Caki2 (cell line): ENCODE results near the gene RIN2. TPM values are rescaled to one million over a fixed set of nuclear protein-coding genes. Genes with fewer than 3 reads are reported as not detected.

Experiments
- DNase-seq: peaks from one replicate; pipeline ENCODE4 v3.0.0-alpha.2; 2015; ENCODE audit warnings: low read depth
- in situ Hi-C: cut with HindIII; loops from 2 replicates; pipeline ENCODE4 v1.10.0; 2016; ENCODE audit warnings: low sequenced_read_pairs, low pct_unique_long_range_greater_than_20kb, mixed read lengths
- total RNA-seq: library from RNA; depleted of rRNA; stranded (reverse); fragments of >200 nt; shearing (Covaris generic); gene quantifications from 2 replicates; pipeline ENCODE4 v1.2.3, GENCODE V29; 2014; ENCODE audit warnings: low replicate concordance

Gene RIN2
- total RNA-seq, 1 experiment from 2014 or later, result 43.0 TPM

DNA sequence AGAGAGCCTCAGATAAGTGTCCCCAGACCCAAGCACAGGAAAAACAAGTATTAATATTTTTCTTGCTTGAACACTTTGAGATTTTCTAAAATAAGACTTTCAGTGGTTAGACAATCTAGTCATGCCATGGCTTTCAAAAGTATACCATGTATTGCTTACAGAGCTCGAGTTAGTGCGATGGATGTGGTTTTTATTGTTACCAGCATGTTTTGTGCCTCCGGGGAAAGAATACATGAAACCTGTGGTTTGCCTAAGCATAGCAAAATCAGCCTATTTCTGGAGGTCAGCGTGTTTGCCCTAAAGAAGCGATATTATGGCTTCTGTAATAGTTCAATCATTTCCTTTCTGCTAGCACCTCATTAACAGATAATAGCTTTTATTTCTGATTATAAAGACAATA, 21.6 kb downstream of the RIN2 start:
- DNase-seq, result no peak
- in situ Hi-C loops, result loop anchor here (25.0 kb wide), 2 partner anchors 108 to 208 kb away; no protein-coding TSS in a partner anchor

DNA sequence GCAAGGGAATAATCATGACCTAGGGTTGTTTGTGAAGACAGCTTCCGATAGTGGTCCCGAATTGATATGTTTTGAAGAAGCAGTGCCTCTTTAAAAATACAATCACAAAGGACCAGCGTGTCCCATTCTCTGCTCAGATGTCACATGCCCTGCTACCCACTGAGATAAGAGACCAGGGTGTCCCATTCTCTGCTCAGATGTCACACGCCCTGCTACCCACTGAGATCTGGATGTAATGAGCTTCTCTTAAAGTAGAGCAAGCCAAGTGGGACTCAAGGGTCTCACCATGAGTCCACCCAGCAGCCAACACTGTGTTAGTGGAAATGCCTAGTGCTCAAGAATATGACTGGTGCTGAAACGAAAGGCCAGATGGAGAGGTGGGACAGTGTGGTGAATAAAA, 22.2 kb downstream of the RIN2 start:
- DNase-seq, result no peak
- in situ Hi-C loops, result loop anchor here (25.0 kb wide), 2 partner anchors 107 to 207 kb away; no protein-coding TSS in a partner anchor

GRCh38 chr20:19781235-19781634, 23.2 kb downstream of the RIN2 start:
- DNase-seq, result no peak
- in situ Hi-C loops, result loop anchor here (25.0 kb wide), 2 partner anchors 106 to 206 kb away; no protein-coding TSS in a partner anchor

DNA sequence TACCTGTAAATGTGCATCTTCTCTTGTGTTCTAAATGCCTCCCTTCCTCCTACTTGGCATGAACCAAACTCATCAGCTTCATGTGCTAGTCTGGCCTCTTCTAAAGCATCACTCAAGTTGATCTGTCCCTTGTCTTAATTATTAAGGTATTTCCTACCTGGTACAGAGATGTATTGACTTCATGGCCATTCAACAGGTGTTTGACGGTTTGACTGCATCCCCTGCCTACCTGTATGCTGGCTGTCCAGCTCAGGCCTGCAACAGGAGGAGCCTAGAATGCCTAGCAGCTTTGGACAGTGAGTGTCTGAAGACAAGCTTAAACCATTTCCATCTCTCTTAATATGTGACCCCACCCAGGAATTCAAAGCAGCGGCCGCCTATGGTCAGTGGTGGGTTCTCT, 24.6 kb downstream of the RIN2 start:
- DNase-seq, result no peak
- in situ Hi-C loops, result loop anchor here (25.0 kb wide), 2 partner anchors 105 to 205 kb away; no protein-coding TSS in a partner anchor

GRCh38 chr20:19783966-19784401, 25.9 kb downstream of the RIN2 start:
- in situ Hi-C loops, result loop anchor here (25.0 kb wide), 2 partner anchors 103 to 203 kb away; no protein-coding TSS in a partner anchor
- DNase-seq, result peak; percentile 69

GRCh38 chr20:19784511-19785172, 26.6 kb downstream of the RIN2 start:
- peak; percentile 95 for DNase-seq
- in situ Hi-C loops, result loop anchor here (25.0 kb wide), 2 partner anchors 103 to 203 kb away; no protein-coding TSS in a partner anchor

GRCh38 chr20:19785173-19785982, 27.3 kb downstream of the RIN2 start:
- no peak for DNase-seq
- in situ Hi-C loops, result loop anchor here (25.0 kb wide), 2 partner anchors 102 to 202 kb away; no protein-coding TSS in a partner anchor

GRCh38 chr20:19785983-19786285, 27.9 kb downstream of the RIN2 start:
- in situ Hi-C loops, result loop anchor here (25.0 kb wide), 2 partner anchors 101 to 201 kb away; no protein-coding TSS in a partner anchor
- DNase-seq, result no peak

DNA sequence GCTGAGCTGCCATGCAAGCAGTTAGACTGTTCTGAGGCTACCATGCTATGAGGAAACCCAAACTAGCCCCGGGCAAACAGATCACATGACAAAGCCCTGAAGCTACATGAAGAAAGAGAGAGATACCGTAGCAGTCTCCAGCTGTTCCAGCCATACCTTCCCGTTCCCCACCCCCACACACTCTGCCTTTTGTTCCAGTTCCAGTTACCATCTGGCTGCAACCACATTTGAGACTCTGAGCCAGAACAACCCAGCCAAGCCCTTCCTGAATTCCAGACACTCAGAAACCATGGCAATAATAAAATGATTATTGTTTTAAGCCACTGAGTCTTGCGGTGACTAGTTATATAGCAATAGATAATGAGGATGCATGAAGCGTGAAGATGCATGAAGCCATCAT, 28.3 kb downstream of the RIN2 start:
- DNase-seq, result peak; percentile 97
- in situ Hi-C loops, result loop anchor here (25.0 kb wide), 2 partner anchors 101 to 201 kb away; no protein-coding TSS in a partner anchor

DNA sequence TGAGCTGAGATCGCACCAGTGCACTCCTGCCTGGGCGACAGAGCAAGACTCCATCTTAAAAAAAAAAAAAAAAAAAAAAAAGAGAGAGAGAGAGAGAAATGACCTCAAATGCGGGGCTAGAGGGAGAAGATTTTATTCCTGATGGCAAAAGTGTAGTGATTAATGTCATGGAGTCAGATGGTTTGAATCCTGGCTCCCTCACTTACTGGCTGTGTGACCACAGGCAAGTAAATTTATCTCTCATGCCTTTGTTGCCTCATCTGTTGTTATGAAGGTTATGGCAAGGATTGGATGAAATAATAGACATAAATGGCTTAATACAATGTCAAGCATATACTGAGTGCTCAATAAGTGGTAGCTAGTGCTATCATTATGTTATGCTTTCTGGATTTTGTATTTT, 29.3 kb downstream of the RIN2 start:
- no peak for DNase-seq
- in situ Hi-C loops, result loop anchor here (25.0 kb wide), 2 partner anchors 100 to 200 kb away; no protein-coding TSS in a partner anchor

DNA sequence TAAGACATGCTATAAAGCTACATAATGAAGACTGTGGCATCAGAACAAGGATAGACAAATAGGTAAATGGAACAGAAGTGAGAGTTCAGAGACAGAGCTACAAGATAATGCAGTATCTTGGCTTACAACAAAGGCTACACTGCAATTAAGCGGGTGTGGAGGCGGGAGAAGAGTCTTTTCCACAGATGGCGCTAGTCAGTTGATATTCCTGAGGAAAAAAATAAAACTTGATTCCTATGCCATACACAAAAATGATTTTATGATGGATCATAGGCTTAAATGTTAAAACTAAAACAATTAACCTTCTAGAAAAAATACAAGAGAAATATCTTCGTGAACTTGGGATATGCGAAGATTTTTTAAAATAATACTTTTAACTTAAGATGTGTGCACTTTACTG, 31.0 kb downstream of the RIN2 start:
- DNase-seq, result no peak
- in situ Hi-C loops, result loop anchor here (25.0 kb wide), 2 partner anchors 98 to 198 kb away; no protein-coding TSS in a partner anchor

DNA sequence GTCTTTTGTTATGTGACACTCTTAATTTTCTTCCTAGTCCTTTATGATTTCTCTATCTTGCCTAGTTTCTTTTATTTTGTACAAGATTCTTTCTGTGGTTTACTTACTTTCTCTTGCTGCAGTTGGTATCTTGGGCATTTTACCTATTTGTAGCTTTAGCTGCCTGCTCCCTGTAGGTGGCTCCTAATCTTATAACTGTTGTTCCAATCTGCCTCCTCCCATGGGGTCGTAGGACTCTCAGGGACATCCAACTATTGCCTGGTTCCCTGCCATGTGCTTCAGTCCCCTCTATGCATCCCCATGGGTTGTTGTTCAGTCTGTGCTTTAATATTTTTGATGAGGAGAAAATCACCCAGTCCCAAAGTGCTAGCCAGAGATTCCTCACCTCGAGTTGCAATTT, 31.4 kb downstream of the RIN2 start:
- in situ Hi-C loops, result loop anchor here (25.0 kb wide), 2 partner anchors 98 to 198 kb away; no protein-coding TSS in a partner anchor

DNA sequence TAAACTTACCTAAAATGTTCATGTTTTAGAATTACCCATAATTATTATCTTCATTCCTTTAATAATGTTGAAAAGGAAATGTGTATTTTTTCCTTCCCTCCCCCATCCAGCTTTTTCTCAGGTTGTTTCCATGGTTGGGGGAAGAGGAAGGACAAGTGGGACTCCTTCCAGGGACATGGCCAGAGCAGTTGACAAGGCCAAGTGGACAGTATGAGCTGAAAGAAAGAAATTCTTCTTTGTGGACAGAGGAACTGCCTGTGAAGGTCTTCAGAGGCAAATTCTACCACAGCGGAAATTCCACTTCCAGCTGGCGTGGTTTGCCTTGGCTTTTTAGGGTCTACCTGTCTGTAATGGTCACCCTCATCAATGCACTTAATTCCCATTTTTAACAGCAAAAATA, 33.8 kb downstream of the RIN2 start:
- DNase-seq, result no peak
- in situ Hi-C loops, result loop anchor here (25.0 kb wide), 2 partner anchors 95 to 195 kb away; no protein-coding TSS in a partner anchor

More for the DNA sequence above, 31.4 kb downstream of the RIN2 start:
- DNase-seq, result no peak

DNA sequence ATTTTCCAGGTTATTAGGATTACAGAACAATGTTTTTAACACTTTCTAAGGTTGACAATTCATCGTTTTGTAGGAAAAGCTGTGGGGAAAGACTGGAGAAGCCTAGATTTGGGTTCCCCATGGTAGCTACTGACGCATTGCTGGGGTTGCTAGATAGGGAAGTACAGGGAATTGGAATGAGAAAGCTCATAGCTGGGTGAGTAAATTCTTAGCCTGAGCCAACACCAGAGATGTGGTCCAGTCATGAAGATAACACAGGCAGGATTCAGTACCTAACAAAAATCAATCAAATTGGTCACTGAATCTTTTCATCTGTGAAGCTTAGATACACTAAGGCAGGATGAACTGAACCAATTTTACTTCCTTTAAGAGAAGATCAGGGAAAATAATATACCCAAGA, 35.7 kb downstream of the RIN2 start:
- DNase-seq, result no peak
- in situ Hi-C loops, result loop anchor here (25.0 kb wide), 2 partner anchors 94 to 194 kb away; no protein-coding TSS in a partner anchor

GRCh38 chr20:19794941-19795340, 36.9 kb downstream of the RIN2 start:
- no peak for DNase-seq
- in situ Hi-C loops, result loop anchor here (25.0 kb wide), 2 partner anchors 92 to 192 kb away; no protein-coding TSS in a partner anchor

DNA sequence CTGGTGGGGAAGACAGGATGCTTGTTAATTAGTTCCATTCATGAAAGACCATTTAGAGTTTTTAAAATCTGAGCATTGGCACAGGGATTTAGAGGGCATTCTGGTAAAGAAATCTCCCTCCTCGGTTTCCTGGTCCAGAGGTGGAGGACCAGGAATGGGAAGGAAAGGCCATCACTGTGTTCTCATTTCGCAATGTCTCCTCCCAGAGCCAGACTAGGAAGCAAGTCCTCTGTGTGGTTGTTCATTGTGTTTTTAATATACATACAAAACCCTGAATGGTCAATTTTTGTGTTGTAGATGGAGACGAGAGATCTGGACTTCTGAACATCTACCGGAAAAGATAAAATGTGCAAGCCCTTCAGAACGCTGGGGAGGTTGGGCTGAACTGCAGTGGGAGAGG, 41.3 kb downstream of the RIN2 start:
- no peak for DNase-seq
- in situ Hi-C loops, result loop anchor here (25.0 kb wide), 2 partner anchors 88 to 188 kb away; no protein-coding TSS in a partner anchor

- no peak for DNase-seq
- in situ Hi-C loops, result no loop called here
Observed at GRCh38 chr20:19802099-19802491, 44.0 kb downstream of the RIN2 start.

- DNase-seq, result peak; percentile 95
- in situ Hi-C loops, result no loop called here
Observed at GRCh38 chr20:19802492-19803158, 44.6 kb downstream of the RIN2 start.
